Measurements from ENCODE around the gene SNX17.
"Not testable (repeated sequence)": the region's sequence is repeated elsewhere in the genome, so short reads cannot be mapped to it uniquely, and the experiment has no call there.

The SNX17 gene

GRCh38 chr2:27393225-27393624, 22.8 kb downstream of the SNX17 start:
- in situ Hi-C loops (cut with HindIII; ENCODE audit: low sequenced_read_pairs), result no loop called here

- in situ Hi-C loops (cut with HindIII; ENCODE audit: low sequenced_read_pairs), result no loop called here
Measured at GRCh38 chr2:27398962-27399361, 28.5 kb downstream of the SNX17 start.

GRCh38 chr2:27400348-27401135, 30.1 kb downstream of the SNX17 start:
- in situ Hi-C loops (cut with HindIII; ENCODE audit: low sequenced_read_pairs), result no loop called here

- in situ Hi-C loops (cut with HindIII; ENCODE audit: low sequenced_read_pairs), result no loop called here
Measured at GRCh38 chr2:27407798-27408491, 37.5 kb downstream of the SNX17 start.

- in situ Hi-C loops (cut with HindIII; ENCODE audit: low sequenced_read_pairs), result no loop called here
Measured at GRCh38 chr2:27408601-27409320, 38.3 kb downstream of the SNX17 start.

- in situ Hi-C loops (cut with HindIII; ENCODE audit: low sequenced_read_pairs), result no loop called here
Measured at GRCh38 chr2:27409321-27410073, 39.1 kb downstream of the SNX17 start, which contains the start of gene PPM1G. Gene PPM1G, minus strand, starts transcription at chr2:27409591. Its CDS starts 169 bp downstream, at chr2:27409422.

GRCh38 chr2:27412419-27413152, 42.2 kb downstream of the SNX17 start:
- in situ Hi-C loops (cut with HindIII; ENCODE audit: low sequenced_read_pairs), result no loop called here

- in situ Hi-C loops (cut with HindIII; ENCODE audit: low sequenced_read_pairs), result no loop called here
Measured at GRCh38 chr2:27416151-27416550, 45.7 kb downstream of the SNX17 start.

- in situ Hi-C loops (cut with HindIII; ENCODE audit: low sequenced_read_pairs), result no loop called here
Measured at GRCh38 chr2:27420996-27421395, 50.6 kb downstream of the SNX17 start.

- in situ Hi-C loops (cut with HindIII; ENCODE audit: low sequenced_read_pairs), result no loop called here
Measured at GRCh38 chr2:27421660-27422250, 51.3 kb downstream of the SNX17 start.

GRCh38 chr2:27422958-27423357, 52.5 kb downstream of the SNX17 start:
- in situ Hi-C loops (cut with HindIII; ENCODE audit: low sequenced_read_pairs), result no loop called here

- in situ Hi-C loops (cut with HindIII; ENCODE audit: low sequenced_read_pairs), result not testable (repeated sequence)
Measured at GRCh38 chr2:27425039-27425438, 54.6 kb downstream of the SNX17 start.

All from endothelial cell of hepatic sinusoid (primary cell).